Muscle of leg (tissue), 11 donors: ENCODE data around the gene MIEN1. TPM values are rescaled to one million over a fixed set of nuclear protein-coding genes. Genes with fewer than 3 reads are reported as not detected.
A peak's percentile ranks its signal among the peaks of the same experiment; 100 is the strongest.
"Not testable (repeated sequence)": the region's sequence is repeated elsewhere in the genome, so short reads cannot be mapped to it uniquely, and the experiment has no call there.

Experiments used
- DNase-seq: peaks from one replicate; pipeline ENCODE4 v3.0.0; 2013
- H3K27ac ChIP-seq: one replicate; pipeline ENCODE4 v1.5.1; 2013; ENCODE audit warnings: mild to moderate bottlenecking, low read length, control low read depth
- H3K27me3 ChIP-seq: one replicate; pipeline ENCODE4 v1.6.1; 2013; ENCODE audit warnings: low read length; ENCODE audit not compliant: control insufficient read depth, insufficient read depth
- H3K36me3 ChIP-seq: one replicate; pipeline ENCODE4 v1.6.1; 2013; ENCODE audit warnings: low read length; ENCODE audit not compliant: control insufficient read depth, insufficient read depth
- H3K4me1 ChIP-seq: one replicate; pipeline ENCODE4 v1.6.1; 2013; ENCODE audit warnings: low read length; ENCODE audit not compliant: control insufficient read depth, insufficient read depth
- H3K4me3 ChIP-seq: one replicate; pipeline ENCODE4 v1.5.1; 2013; ENCODE audit warnings: low read length, control low read depth
- H3K9me3 ChIP-seq: replicated peaks from 2 replicates; pipeline ENCODE4 v1.6.1; 2013; ENCODE audit warnings: low read depth, low read length; ENCODE audit not compliant: control insufficient read depth
- WGBS: methylation state at CpG from one replicate; pipeline ENCODE4 v1.1.5; 2013; ENCODE audit warnings: missing lambda C conversion rate; ENCODE audit not compliant: insufficient coverage; 5-methylcytosine and 5-hydroxymethylcytosine counted together
- polyA plus RNA-seq, 8 donors: library from polyadenylated mRNA; unstranded; fragments of 120-200 nt; gene quantifications; one replicate each; pipeline versions ENCODE4 v1.2.1 to v1.2.3, GENCODE V29; 2013; ENCODE audit warnings: inconsistent platforms in 1 of 8, low replicate concordance in 1 of 8; ENCODE audit not compliant: insufficient read length in 8 of 8, insufficient read depth in 1 of 8
- total RNA-seq: library from RNA; stranded (reverse); fragments of 120-200 nt; gene quantifications from one replicate; pipeline ENCODE4 v1.2.4, GENCODE V29; 2013

MIEN1 gene
- total and polyA plus RNA-seq, 9 donors = 17.5 to 23.5 (median 20.2) TPM

DNA sequence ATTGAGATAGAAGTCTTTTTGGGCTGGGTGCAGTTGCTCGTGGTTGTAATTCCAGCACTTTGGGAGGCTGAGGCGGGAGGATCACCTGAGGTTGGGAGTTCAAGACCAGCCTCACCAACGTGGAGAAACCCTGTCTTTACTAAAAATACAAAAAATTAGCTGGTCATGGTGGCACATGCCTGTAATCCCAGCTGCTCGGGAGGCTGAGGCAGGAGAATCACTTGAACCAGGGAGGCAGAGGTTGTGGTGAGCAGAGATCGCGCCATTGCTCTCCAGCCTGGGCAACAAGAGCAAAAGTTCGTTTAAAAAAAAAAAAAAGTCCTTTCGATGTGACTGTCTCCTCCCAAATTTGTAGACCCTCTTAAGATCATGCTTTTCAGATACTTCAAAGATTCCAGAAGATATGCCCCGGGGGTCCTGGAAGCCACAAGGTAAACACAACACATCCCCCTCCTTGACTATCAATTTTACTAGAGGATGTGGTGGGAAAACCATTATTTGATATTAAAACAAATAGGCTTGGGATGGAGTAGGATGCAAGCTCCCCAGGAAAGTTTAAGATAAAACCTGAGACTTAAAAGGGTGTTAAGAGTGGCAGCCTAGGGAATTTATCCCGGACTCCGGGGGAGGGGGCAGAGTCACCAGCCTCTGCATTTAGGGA, 31.0 kb downstream of the MIEN1 start:
- 43% methylated on average over 6 of the region's 11 CpGs for WGBS
- H3K4me1 ChIP-seq = peaks cover 38% of the 10 kb centered on the region

GRCh38 chr17:39697961-39698360, 32.4 kb downstream of the MIEN1 start:
- Histone ChIP-seq H3K27ac (no peak overlapping the region), H3K4me1 (peaks cover 26% of the 10 kb centered on the region), H3K4me3 (no peak overlapping the region), H3K9me3 (no peaks in the 10 kb centered on the region), H3K27me3 (peaks cover 22% of the 10 kb centered on the region), H3K36me3 (peaks cover 6% of the 10 kb centered on the region)
- DNase-seq = no peak
- WGBS = 100% methylated on average over 1 of the region's 5 CpGs

More for the DNA sequence above, 31.0 kb downstream of the MIEN1 start:
- peak overlapping the region; percentile 87 for H3K27ac ChIP-seq
- H3K36me3 ChIP-seq, DNase-seq, H3K9me3 ChIP-seq: not testable (repeated sequence)
- H3K27me3 ChIP-seq = peaks cover 22% of the 10 kb centered on the region
- H3K4me3 ChIP-seq = peak overlapping the region; percentile 83

DNA sequence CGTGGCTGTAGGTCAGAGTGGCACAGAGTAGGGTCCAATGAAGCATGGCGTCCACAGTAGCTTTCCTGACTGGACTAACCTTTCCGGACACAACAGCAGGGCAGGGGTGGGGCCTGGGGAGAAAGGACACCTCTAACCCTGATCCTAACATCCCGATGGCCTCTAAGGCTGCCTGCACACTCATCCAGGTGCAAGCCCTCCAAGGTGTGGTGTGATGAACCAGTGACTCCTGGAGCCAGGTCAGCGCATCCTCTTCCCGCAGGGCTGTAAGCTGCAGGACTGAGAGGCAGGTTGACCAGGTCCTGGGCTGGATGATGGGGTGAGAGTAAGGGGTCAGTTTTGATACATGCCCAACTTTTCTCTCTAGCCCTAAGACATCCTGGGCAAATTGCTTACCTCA, 33.6 kb downstream of the MIEN1 start:
- Histone ChIP-seq H3K27me3 (peaks cover 21% of the 10 kb centered on the region), H3K9me3 (no peaks in the 10 kb centered on the region), H3K4me1 (peaks cover 18% of the 10 kb centered on the region), H3K36me3 (peaks cover 3% of the 10 kb centered on the region), H3K27ac (no peak overlapping the region), H3K4me3 (no peak overlapping the region)
- 73% methylated on average over 4 of the region's 6 CpGs for WGBS
- no peak for DNase-seq

DNA sequence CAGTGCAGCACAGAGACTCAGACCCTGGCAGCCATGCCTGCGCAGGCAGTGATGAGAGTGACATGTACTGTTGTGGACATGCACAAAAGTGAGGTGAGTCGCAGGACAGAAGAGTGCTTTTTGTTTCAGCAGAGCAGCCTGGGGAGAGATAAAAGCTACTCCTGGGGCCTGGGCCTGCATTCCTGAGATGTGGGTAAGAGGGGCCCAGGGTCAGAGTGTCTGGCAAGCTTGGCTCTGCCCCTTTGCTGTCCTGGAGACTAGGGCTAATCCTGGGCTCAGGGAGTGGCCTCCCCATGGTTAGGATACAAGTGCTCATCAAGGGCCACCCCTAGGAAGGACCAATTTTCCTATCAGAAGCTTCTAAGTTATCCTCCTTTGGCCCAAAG, 35.2 kb downstream of the MIEN1 start:
- Histone ChIP-seq H3K4me3 (no peak overlapping the region), H3K9me3 (no peaks in the 10 kb centered on the region), H3K27me3 (peaks cover 7% of the 10 kb centered on the region), H3K27ac (no peak overlapping the region), H3K36me3 (peaks cover 3% of the 10 kb centered on the region), H3K4me1 (peaks cover 9% of the 10 kb centered on the region)
- no peak for DNase-seq
- 75% methylated on average over 2 of the region's 2 CpGs for WGBS

- Histone ChIP-seq H3K9me3 (no peaks in the 10 kb centered on the region), H3K27ac (no peak overlapping the region), H3K36me3 (peaks cover 3% of the 10 kb centered on the region), H3K4me3 (no peak overlapping the region), H3K27me3 (peaks cover 4% of the 10 kb centered on the region), H3K4me1 (peaks cover 8% of the 10 kb centered on the region)
- 100% methylated on average over 1 of the region's 5 CpGs for WGBS
- DNase-seq = no peak
These were observed 35.7 kb downstream of the MIEN1 start for GRCh38 chr17:39694593-39694992.

DNA sequence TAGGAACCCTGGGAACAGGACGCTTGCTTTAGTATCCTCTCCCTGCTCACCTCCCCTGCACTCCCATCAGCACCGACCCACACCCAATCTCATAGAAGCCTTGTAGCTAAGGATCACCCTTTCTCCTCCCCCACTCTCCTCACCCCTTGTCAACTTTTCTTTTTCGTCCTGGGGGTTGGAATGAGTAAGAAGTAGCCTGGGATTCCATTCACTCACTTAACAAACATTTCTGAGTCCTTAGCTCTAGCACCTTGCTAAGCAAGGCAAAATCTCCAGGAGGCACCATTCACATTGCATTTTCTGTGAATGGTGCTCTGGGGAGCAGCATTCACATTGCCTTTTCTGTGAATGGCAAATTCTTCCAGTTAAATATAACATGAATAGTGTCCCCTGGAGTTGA, 41.4 kb downstream of the MIEN1 start:
- peak overlapping the region; percentile 86 for H3K4me3 ChIP-seq
- H3K9me3 ChIP-seq = no peaks in the 10 kb centered on the region
- peaks cover 18% of the 10 kb centered on the region for H3K36me3 ChIP-seq
- no peak overlapping the region for H3K27ac ChIP-seq
- H3K4me1 ChIP-seq = peaks cover 18% of the 10 kb centered on the region
- WGBS = no CpG with 5 or more reads among the region's 3 CpGs
- DNase-seq = no peak
- H3K27me3 ChIP-seq = peaks cover 2% of the 10 kb centered on the region

- H3K36me3 ChIP-seq = peaks cover 21% of the 10 kb centered on the region
- 15% methylated on average over 2 of the region's 6 CpGs for WGBS
- H3K27ac ChIP-seq = peak overlapping the region; percentile 91
- no peaks in the 10 kb centered on the region for H3K9me3 ChIP-seq
- H3K27me3 ChIP-seq = peaks cover 2% of the 10 kb centered on the region
- peak overlapping the region; percentile 86 for H3K4me3 ChIP-seq
- H3K4me1 ChIP-seq = peaks cover 18% of the 10 kb centered on the region
- no peak for DNase-seq
These were observed 41.9 kb downstream of the MIEN1 start for GRCh38 chr17:39688475-39688835.

- Histone ChIP-seq H3K27ac (peak within 1 kb of the TSS; percentile 91), H3K27me3 (peaks cover 2% of the 10 kb centered on the region), H3K4me3 (peak within 1 kb of the TSS; percentile 86), H3K9me3 (no peaks in the 10 kb centered on the region), H3K4me1 (peaks cover 18% of the 10 kb centered on the region), H3K36me3 (peaks cover 25% of the 10 kb centered on the region)
- DNase-seq = peak; percentile 96
- under 1% methylated on average over 25 of the region's 45 CpGs for WGBS
These were observed 42.5 kb downstream of the MIEN1 start, which contains the start of gene PGAP3 for GRCh38 chr17:39687546-39688474. Gene PGAP3 (minus strand): TSS chr17:39688057. CDS start chr17:39688014, 43 bp downstream.

GRCh38 chr17:39687101-39687545, 43.2 kb downstream of the MIEN1 start:
- DNase-seq = no peak
- H3K36me3 ChIP-seq = peaks cover 28% of the 10 kb centered on the region
- peaks cover 2% of the 10 kb centered on the region for H3K27me3 ChIP-seq
- H3K9me3 ChIP-seq = no peaks in the 10 kb centered on the region
- peaks cover 18% of the 10 kb centered on the region for H3K4me1 ChIP-seq
- WGBS = 71% methylated on average over 6 of the region's 6 CpGs
- H3K27ac ChIP-seq = peak overlapping the region; percentile 31
- H3K4me3 ChIP-seq = peak overlapping the region; percentile 86
